Endothelial cell of umbilical vein (primary cell): ENCODE measurements around the gene SUDS3. TPM values are rescaled to one million over a fixed set of nuclear protein-coding genes. Genes with fewer than 3 reads are reported as not detected.
A peak's percentile ranks its signal among the peaks of the same experiment; 100 is the strongest.

ENCODE experiments used
- BruUV-seq: library from RNA; stranded (reverse); fragments of 400-500 nt; replicated peaks from 2 replicates; lab custom pipeline; 2021; lab: Mats Ljungman, UMichigan
- CTCF ChIA-PET: fragments of 300-600, 350-600 bp; sonication (Branson Sonifier 250); formaldehyde crosslinking; loops from one replicate; lab custom pipeline; 2021; ENCODE audit warnings: antibody characterized with exemption, inconsistent platforms; lab: Charles Lee
- POLR2A ChIA-PET: fragments of 300-600, 350-600 bp; sonication (Branson Sonifier 250); formaldehyde crosslinking; loops from one replicate; lab custom pipeline; 2021; ENCODE audit warnings: antibody characterized with exemption, inconsistent platforms; lab: Charles Lee
- DNase-seq: peaks from one replicate; pipeline ENCODE4 v3.0.0-alpha.2; 2011; ENCODE audit warnings: low read depth, low spot score
- FAIRE-seq: peaks from 2 replicates; lab custom pipeline; 2011; peaks lifted over from hg19 to GRCh38; lab: Jason Lieb, UNC
- H2AFZ ChIP-seq: 2 replicates; pipeline ENCODE4 v1.6.0; 2012; ENCODE audit warnings: low read depth, low read length, control low read depth, inconsistent platforms
- H3K27ac ChIP-seq: 2 replicates; pipeline ENCODE4 v1.5.1; 2011; ENCODE audit warnings: low read depth, mild to moderate bottlenecking, control low read depth, low read length, moderate library complexity; ENCODE audit not compliant: insufficient read depth
- H3K27me3 ChIP-seq, 2 experiments: 2 replicates each; pipeline versions ENCODE4 v1.6.0 to v1.6.1; 2011; ENCODE audit warnings: low read length in 2 of 2, mixed read lengths in 1 of 2; ENCODE audit not compliant: control insufficient read depth in 2 of 2, insufficient read depth in 2 of 2
- H3K36me3 ChIP-seq, 2 experiments: 2 replicates in 1 of 2; 3 replicates in 1 of 2; pipeline ENCODE4 v1.5.1; 2011; ENCODE audit warnings: low read length in 2 of 2, mild to moderate bottlenecking in 1 of 2, moderate library complexity in 1 of 2; ENCODE audit not compliant: control insufficient read depth in 2 of 2, insufficient read depth in 2 of 2; ENCODE audit errors: extremely low read depth in 1 of 2
- H3K4me1 ChIP-seq: 3 replicates; pipeline ENCODE4 v1.5.1; 2011; ENCODE audit warnings: mild to moderate bottlenecking, low read length; ENCODE audit not compliant: control insufficient read depth, insufficient read depth; ENCODE audit errors: extremely low read depth
- H3K4me2 ChIP-seq: 2 replicates; pipeline ENCODE4 v1.6.1; 2011; ENCODE audit warnings: low read length, control low read depth, mixed read lengths; ENCODE audit not compliant: insufficient read depth
- H3K4me3 ChIP-seq, 3 experiments: fragments of 200-600 bp in 1 of 3; sonication (generic), shearing (Covaris generic) in 1 of 3; replicated peaks in 1 of 3; 2 replicates each; pipeline ENCODE4 v1.5.1; 2011 to 2016; ENCODE audit warnings: control low read depth in 3 of 3, low read length in 3 of 3, mild to moderate bottlenecking in 2 of 3, inconsistent platforms in 1 of 3, low read depth in 1 of 3, moderate library complexity in 1 of 3; ENCODE audit not compliant: insufficient read depth in 1 of 3
- H3K79me2 ChIP-seq: 2 replicates; pipeline ENCODE4 v1.6.0; 2012; ENCODE audit warnings: low read length, inconsistent platforms; ENCODE audit not compliant: control insufficient read depth, insufficient read depth
- H3K9ac ChIP-seq: replicated peaks from 2 replicates; pipeline ENCODE3; 2011; ENCODE audit warnings: low read length, control low read depth; ENCODE audit not compliant: insufficient read depth; ENCODE audit errors: extremely low read depth
- H3K9me1 ChIP-seq: replicated peaks from 3 replicates; pipeline ENCODE4 v1.6.0; 2011; ENCODE audit warnings: mild to moderate bottlenecking, low read length; ENCODE audit not compliant: control insufficient read depth, insufficient read depth; ENCODE audit errors: extremely low read depth
- H3K9me3 ChIP-seq: replicated peaks from 2 replicates; pipeline ENCODE4 v1.5.1; 2012; ENCODE audit warnings: low read length, inconsistent platforms; ENCODE audit not compliant: control insufficient read depth, insufficient read depth
- H4K20me1 ChIP-seq: replicated peaks from 2 replicates; pipeline ENCODE3; 2011; ENCODE audit warnings: mild to moderate bottlenecking, low read length; ENCODE audit not compliant: control insufficient read depth, insufficient read depth; ENCODE audit errors: extremely low read depth
- GATA2 ChIP-seq: IDR thresholded peaks from 2 replicates; pipeline ENCODE4 v1.7.0; 2011; ENCODE audit warnings: low read depth, mild to moderate bottlenecking, moderate library complexity, mixed read lengths, low read length; ENCODE audit not compliant: insufficient read length, insufficient read depth
- JUN ChIP-seq: IDR thresholded peaks from 2 replicates; pipeline ENCODE4 v1.6.1; 2011; ENCODE audit warnings: borderline replicate concordance, low read depth; ENCODE audit not compliant: insufficient read length, insufficient read depth
- MYC ChIP-seq: IDR thresholded peaks from one replicate; pipeline ENCODE4 v1.6.1; 2011; ENCODE audit warnings: mild to moderate bottlenecking, low read depth, low read length
- POLR2A ChIP-seq: IDR thresholded peaks from 2 replicates; pipeline ENCODE4 v1.6.1; 2012; ENCODE audit warnings: low read depth, mild to moderate bottlenecking, control low read depth, low read length
- POLR2AphosphoS5 ChIP-seq: IDR thresholded peaks from 2 replicates; pipeline ENCODE4 v1.6.1; 2012; ENCODE audit warnings: low read depth, mild to moderate bottlenecking, control low read depth, low read length, moderate library complexity; ENCODE audit not compliant: insufficient read depth
- dilution Hi-C: fragments of 300-500 bp; cut with MboI; formaldehyde crosslinking; loops from one replicate; pipeline ENCODE4 v1.15.0; 2019; ENCODE audit warnings: low sequenced_read_pairs; ENCODE audit not compliant: extremely low pct_ligation_motif_present
- intact Hi-C: fragments of 100-400 bp; cut with micrococcal nuclease; formaldehyde crosslinking; loops from one replicate; pipeline ENCODE4 v1.10.0; 2022
- polyA plus RNA-seq, 4 experiments: library from polyadenylated mRNA; depleted of rRNA in 3 of 4; stranded (reverse) in 3 of 4; unstranded in 1 of 4; fragments of >200 nt; gene quantifications; 2 replicates each; pipeline versions ENCODE4 v1.2.1 to v1.2.3, GENCODE V29; 2011 to 2012; ENCODE audit warnings: missing spikeins in 1 of 4
- total RNA-seq: library from RNA; stranded (reverse); gene quantifications from 2 replicates; pipeline ENCODE4 v1.2.3, GENCODE V29; 2021
- TF ChIP-seq, protein P1 (sequence below), 2 donors: IDR thresholded peaks; 1 replicate in 1 of 2; 2 replicates in 1 of 2; pipeline ENCODE4 v1.5.1; 2011; ENCODE audit warnings: low read length in 2 of 2, mild to moderate bottlenecking in 2 of 2, moderate library complexity in 2 of 2, control low read depth in 1 of 2, inconsistent platforms in 1 of 2, low read depth in 1 of 2; ENCODE audit not compliant: insufficient read depth in 1 of 2; ENCODE audit errors: extremely low read depth in 1 of 2
- TF ChIP-seq, protein P2 (sequence below): IDR thresholded peaks from 2 replicates; pipeline ENCODE4 v1.6.1; 2011; ENCODE audit not compliant: insufficient read depth, insufficient read length

SUDS3 gene
- total and polyA plus RNA-seq, 2 donors (not counting 3 experiments of a cell fraction or from before 2014, with no cell fraction given): 16.9 to 27.4 TPM

DNA sequence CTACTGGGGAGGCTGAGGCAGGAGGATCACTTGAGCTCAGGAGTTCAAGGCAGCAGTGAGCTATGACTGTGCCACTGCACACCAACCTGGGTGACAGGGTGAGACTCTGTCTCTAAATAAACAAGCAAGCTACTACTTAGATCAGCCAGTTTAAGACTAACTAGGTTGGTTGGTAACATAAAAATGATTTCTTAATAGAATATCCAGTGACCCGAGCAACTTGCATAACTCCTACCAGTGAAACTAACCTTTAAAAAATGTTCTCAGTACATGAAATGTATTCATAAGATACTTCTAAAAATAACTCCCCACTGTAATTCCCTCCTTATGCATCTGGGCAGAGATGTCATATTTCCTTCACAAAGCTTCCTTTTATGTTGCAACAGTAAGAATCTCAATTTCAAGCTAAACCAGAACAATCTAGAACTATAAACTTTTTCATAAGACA is 19.5 kb upstream of the SUDS3 start:
- DNase-seq (no peak), FAIRE-seq (no peak)
- TF ChIP-seq JUN: no peak
- no peak for TF ChIP-seq GATA2
- TF ChIP-seq MYC: no peak
- TF ChIP-seq, protein P1, sequence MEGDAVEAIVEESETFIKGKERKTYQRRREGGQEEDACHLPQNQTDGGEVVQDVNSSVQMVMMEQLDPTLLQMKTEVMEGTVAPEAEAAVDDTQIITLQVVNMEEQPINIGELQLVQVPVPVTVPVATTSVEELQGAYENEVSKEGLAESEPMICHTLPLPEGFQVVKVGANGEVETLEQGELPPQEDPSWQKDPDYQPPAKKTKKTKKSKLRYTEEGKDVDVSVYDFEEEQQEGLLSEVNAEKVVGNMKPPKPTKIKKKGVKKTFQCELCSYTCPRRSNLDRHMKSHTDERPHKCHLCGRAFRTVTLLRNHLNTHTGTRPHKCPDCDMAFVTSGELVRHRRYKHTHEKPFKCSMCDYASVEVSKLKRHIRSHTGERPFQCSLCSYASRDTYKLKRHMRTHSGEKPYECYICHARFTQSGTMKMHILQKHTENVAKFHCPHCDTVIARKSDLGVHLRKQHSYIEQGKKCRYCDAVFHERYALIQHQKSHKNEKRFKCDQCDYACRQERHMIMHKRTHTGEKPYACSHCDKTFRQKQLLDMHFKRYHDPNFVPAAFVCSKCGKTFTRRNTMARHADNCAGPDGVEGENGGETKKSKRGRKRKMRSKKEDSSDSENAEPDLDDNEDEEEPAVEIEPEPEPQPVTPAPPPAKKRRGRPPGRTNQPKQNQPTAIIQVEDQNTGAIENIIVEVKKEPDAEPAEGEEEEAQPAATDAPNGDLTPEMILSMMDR (IDR thresholded peaks at IDR 0.05; ENCODE audit: extremely low read depth in 1 of 2, insufficient read depth in 1 of 2, low read depth in 1 of 2, low read length in 2 of 2): no peak
- TF ChIP-seq POLR2A: no peak
- TF ChIP-seq POLR2AphosphoS5: no peak
- TF ChIP-seq, protein P2, sequence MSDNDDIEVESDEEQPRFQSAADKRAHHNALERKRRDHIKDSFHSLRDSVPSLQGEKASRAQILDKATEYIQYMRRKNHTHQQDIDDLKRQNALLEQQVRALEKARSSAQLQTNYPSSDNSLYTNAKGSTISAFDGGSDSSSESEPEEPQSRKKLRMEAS: no peak
- H3K4me3 ChIP-seq: no peak overlapping the region
- H3K36me3 ChIP-seq: no peaks in the 10 kb centered on the region
- no peaks in the 10 kb centered on the region for H3K9me1 ChIP-seq
- H4K20me1 ChIP-seq: no peaks in the 10 kb centered on the region
- ChIA-PET POLR2A (no interaction called here), CTCF (interaction anchor here (1.0 to 5.0 kb wide), 6 partner anchors 10 to 173 kb away, joined by 3 to 37 read pairs (median 5); partner anchors contain the start of gene SUDS3)
- intact Hi-C loops: loop anchor here (2.0 kb wide), 3 partner anchors 14 to 50 kb away; no protein-coding TSS in a partner anchor
- H3K9me3 ChIP-seq: no peaks in the 10 kb centered on the region
- peak overlapping the region; percentile 50 for H3K27ac ChIP-seq
- H3K27me3 ChIP-seq: no peaks in the 10 kb centered on the region
- no peak overlapping the region for H3K9ac ChIP-seq
- peak overlapping the region; percentile 83 for H3K4me2 ChIP-seq
- no TSS peak for BruUV-seq
- peaks cover 70% of the 10 kb centered on the region for H3K79me2 ChIP-seq
- peaks cover 48% of the 10 kb centered on the region for H3K4me1 ChIP-seq
- dilution Hi-C loops: no loop called here
- no peak overlapping the region for H2AFZ ChIP-seq
